ENCODE results near the gene PLIN5.
"Not testable (repeated sequence)": the region's sequence is repeated elsewhere in the genome, so short reads cannot be mapped to it uniquely, and the experiment has no call there.

Gene PLIN5

DNA sequence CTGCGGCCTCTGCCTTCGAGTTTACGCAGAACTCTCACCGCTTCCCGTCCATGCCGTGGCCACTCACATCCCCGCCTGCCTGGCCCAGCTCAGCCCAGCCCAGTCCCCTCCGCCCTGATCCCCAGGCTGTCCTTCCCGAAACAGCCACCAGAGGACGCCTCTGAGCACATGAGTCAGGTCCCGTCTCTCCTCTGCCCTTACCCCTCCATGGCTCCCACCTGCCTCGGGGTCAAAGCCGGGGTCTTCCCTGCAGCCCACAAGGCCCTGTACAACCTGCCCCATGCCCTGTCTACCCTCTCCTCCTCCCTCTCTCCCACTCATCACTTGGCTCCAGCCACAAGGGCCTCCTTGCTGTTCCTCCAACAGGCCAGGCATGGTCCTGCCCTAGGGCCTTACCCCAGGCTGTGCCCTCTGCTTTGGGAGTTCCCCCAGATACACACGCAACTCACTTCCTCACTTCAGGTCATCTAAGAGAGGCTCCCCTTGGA is 32.6 kb upstream of the PLIN5 start:
- DNase-seq (ENCODE audit: low read depth) = no peak
- TF ChIP-seq, protein P1, sequence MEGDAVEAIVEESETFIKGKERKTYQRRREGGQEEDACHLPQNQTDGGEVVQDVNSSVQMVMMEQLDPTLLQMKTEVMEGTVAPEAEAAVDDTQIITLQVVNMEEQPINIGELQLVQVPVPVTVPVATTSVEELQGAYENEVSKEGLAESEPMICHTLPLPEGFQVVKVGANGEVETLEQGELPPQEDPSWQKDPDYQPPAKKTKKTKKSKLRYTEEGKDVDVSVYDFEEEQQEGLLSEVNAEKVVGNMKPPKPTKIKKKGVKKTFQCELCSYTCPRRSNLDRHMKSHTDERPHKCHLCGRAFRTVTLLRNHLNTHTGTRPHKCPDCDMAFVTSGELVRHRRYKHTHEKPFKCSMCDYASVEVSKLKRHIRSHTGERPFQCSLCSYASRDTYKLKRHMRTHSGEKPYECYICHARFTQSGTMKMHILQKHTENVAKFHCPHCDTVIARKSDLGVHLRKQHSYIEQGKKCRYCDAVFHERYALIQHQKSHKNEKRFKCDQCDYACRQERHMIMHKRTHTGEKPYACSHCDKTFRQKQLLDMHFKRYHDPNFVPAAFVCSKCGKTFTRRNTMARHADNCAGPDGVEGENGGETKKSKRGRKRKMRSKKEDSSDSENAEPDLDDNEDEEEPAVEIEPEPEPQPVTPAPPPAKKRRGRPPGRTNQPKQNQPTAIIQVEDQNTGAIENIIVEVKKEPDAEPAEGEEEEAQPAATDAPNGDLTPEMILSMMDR (IDR thresholded peaks at IDR 0.05; ENCODE audit: control insufficient read depth, insufficient read depth, low read depth, low read length, missing control alignments) = peak; percentile 90
- no peak overlapping the region for H3K4me3 ChIP-seq (ENCODE audit: control insufficient read depth, low read depth, low read length)

DNA sequence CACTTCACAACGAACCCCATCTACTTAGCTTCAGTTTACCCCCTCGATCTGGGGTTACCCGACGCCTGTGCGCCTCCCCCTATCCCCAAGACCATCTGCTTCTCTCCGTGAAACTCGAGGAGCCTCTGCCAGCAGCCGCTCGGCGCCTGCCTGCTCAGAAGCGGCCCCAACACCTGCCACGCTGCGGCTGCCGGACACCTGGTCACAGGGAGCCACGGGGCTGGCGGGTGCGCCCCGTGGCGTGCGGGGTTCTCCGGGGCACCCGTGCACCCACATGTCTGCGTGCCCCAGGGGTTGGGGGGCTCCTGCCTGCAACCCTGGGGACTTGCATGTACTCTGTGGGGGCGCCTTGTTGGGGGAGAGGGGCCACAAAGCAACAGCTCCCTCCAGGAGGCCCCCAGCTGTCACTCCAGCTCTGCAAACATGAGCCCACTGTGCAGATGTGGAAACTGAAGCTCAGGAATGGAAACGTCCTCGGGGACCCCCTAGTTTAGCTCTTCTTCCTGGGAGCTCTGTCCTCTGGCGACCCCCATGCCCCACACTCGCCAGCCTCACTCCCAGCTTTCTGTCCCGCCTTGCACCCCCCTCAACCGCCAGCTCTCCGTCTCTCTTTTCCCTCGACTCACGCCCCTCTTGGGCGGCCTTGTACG is 31.5 kb upstream of the PLIN5 start:
- DNase-seq (ENCODE audit: low read depth) = no peak
- no peak overlapping the region for H3K4me3 ChIP-seq (ENCODE audit: control insufficient read depth, low read depth, low read length)
- TF ChIP-seq, protein P1 (IDR thresholded peaks at IDR 0.05; ENCODE audit: control insufficient read depth, insufficient read depth, low read depth, low read length, missing control alignments) = no peak

DNA sequence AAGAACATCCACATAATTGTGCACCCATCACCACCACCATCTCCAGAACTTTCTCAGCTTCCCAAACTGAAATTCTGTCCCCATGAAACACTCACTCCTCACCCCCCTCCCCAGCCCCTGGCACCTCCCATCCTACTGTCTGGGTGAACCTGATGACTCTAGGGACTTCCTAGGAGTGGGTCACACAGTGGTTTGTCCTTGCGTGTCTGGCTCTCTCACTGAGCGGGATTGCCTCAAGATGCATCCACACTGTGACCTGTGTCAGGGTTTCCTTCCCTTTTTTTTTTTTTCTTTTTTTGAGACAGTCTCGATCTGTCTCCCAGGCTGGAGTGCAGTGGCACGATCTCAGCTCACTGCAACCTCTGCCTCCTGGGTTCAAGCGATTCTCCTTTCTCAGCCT is 28.5 kb upstream of the PLIN5 start:
- not testable (repeated sequence) for H3K4me3 ChIP-seq (ENCODE audit: control insufficient read depth, low read depth, low read length); DNase-seq (ENCODE audit: low read depth)

DNA sequence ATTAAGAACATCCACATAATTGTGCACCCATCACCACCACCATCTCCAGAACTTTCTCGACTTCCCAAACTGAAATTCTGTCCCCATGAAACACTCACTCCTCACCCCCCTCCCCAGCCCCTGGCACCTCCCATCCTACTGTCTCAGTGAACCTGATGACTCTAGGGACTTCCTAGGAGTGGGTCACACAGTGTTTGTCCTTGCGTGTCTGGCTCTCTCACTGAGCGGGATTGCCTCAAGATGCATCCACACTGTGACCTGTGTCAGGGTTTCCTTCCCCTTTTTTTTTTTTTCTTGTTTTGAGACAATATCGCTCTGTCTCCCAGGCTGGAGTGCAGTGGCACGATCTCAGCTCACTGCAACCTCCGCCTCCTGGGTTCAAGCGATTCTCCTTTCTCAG is 27.1 kb upstream of the PLIN5 start:
- not testable (repeated sequence) for H3K4me3 ChIP-seq (ENCODE audit: control insufficient read depth, low read depth, low read length); DNase-seq (ENCODE audit: low read depth)

DNA sequence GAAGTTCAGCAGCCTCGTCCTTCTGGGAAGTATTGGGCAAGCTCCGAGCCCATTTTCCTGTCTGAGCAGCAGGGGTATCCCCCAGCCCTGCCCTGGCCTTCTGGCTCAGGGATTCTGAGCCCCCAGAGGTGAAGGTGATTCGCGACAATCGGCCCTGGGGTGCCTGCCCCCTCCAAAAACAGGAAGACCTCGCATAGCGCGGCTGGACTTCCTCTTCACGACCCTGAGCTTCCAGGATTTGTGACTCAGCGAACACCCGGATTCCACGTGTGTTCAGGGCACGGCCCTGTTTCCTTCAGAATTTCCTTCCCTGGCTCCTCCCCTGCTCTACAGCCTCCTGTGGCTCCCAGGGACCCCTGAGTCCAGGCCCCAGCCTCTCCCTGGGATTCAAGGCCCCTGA is 24.5 kb upstream of the PLIN5 start, which contains the start of gene SEMA6B:
Gene SEMA6B, minus strand, starts transcription at position 116 of the 400 bp plus-strand sequence. CDS start 1,227 bp downstream, outside the sequence.
- H3K4me3 ChIP-seq (ENCODE audit: control insufficient read depth, low read depth, low read length) = no peak within 1 kb of the TSS
- no peak for DNase-seq (ENCODE audit: low read depth)
- TF ChIP-seq, protein P1 (IDR thresholded peaks at IDR 0.05; ENCODE audit: control insufficient read depth, insufficient read depth, low read depth, low read length, missing control alignments) = no peak

DNA sequence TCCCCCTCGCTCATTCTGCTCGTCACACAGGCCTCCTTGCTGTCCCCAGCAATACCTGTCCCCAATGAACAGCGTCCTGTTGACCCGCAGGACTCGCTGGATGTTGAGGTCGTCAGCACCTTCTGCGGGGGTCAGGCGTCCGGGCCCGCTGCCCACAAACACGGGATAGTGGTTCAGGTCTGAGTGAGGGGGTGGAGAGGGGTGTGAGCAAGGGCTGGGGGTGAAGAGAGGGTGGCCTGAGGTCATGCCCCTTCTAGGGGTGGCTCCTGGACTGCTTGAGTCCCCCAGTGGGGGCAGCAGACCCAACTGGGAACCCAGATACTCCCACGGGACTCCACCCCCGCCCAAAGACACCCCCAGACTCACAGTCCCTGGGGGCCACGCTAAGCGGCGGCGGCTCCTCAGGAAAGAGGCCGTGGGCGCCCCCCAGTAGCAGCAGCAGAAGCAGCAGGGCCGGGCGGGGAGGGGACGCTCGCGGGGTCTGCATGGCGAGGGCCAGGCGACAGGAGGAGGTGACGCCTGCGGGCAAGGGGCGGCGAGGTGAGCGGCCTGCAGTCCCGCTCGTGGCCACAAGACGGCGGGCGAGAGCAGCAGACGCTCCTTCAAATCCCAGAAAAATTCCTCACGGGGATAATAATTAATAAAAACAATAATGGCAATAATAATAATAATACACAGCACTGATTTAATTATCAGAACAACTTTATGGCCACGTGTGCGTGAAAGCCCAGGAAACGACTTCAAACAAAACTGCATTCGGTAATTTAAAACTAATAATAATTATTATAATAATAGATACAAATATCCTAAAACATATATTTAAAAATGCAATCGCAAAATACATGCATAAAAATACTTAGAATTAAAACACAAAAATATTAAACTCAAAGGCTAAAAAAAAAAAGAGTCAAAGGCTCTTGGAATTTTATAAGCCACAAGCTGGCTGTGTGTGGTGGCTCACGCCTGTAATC is 23.2 kb upstream of the PLIN5 start:
- no peak overlapping the region for H3K4me3 ChIP-seq (ENCODE audit: control insufficient read depth, low read depth, low read length)
- no peak for DNase-seq (ENCODE audit: low read depth)
- TF ChIP-seq, protein P1 (IDR thresholded peaks at IDR 0.05; ENCODE audit: control insufficient read depth, insufficient read depth, low read depth, low read length, missing control alignments) = peak; percentile 94

DNA sequence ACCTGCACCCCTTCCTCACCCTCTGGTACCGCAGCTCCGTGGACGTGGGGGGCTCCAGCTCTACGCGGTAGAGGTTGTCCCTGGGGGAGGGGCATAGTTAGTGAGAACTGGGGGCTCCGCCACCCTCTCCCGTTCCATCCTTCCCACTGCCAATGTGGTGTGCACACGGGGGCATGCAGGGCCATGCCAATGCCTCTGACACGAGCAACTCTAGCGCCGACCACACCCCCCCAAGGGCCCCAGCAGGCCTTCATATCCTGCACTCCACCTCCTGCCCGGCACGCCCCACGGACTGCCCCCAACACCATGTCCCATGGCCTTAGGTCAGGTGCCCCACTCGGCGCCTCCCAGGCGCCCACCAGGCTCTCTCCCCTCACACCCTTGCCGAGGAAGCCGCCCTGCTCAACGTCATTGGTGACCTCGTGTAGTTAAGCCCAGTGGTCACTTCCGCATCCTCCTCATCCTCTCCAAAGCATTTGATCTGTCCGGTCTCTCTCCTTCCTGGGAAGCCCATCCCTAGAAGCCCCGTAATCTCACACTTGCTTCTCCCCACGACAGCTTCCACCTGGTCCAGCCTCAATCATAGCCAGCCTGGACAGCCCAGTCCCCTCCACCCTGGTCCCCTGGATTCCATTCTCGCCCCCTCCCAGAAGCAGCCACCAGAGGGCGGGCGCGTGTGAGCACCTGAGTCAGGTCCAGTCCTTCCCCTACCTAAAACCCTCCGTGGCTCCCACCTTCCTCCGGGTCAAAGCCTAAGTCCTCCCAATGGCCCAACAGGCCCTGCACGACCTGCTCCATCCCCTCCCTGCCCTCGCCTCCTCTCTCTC is 22.3 kb upstream of the PLIN5 start:
- DNase-seq (ENCODE audit: low read depth) = no peak
- TF ChIP-seq, protein P1 (IDR thresholded peaks at IDR 0.05; ENCODE audit: control insufficient read depth, insufficient read depth, low read depth, low read length, missing control alignments) = no peak
- no peak overlapping the region for H3K4me3 ChIP-seq (ENCODE audit: control insufficient read depth, low read depth, low read length)

All from AG09309 (cell line).